Erythroblast (primary cell): ENCODE data around the gene DPH2.

ENCODE experiments used
- DNase-seq, 2 experiments: peaks; one replicate each; lab custom pipeline; 2025; lab: John Stamatoyannopoulos, UW
- GATA1 ChIP-seq: IDR thresholded peaks from 2 replicates; pipeline ENCODE4 v1.6.1; 2011; ENCODE audit warnings: low read depth, mild to moderate bottlenecking, control low read depth, low read length, moderate library complexity
- POLR2A ChIP-seq: IDR thresholded peaks from 2 replicates; pipeline ENCODE4 v1.6.1; 2011; ENCODE audit warnings: mild to moderate bottlenecking, low read length

DPH2 gene

GRCh38 chr1:43991200-43991475 lies 21.3 kb downstream of the DPH2 start:
- DNase-seq: no peak
- TF ChIP-seq POLR2A: no peak
- TF ChIP-seq GATA1: no peak

GRCh38 chr1:43991476-43992231 lies 21.8 kb downstream of the DPH2 start, which contains the start of gene CCDC24:
TSS of gene CCDC24 (plus strand) at chr1:43991599. CDS start at chr1:43991879, 280 bp downstream.
- peak; percentile 25 for TF ChIP-seq POLR2A
- no peak for TF ChIP-seq GATA1
- peak; percentile 78 to 83 for DNase-seq

GRCh38 chr1:43992232-43992995 lies 22.6 kb downstream of the DPH2 start:
- no peak for DNase-seq
- no peak for TF ChIP-seq GATA1
- TF ChIP-seq POLR2A: no peak

GRCh38 chr1:43993206-43993914 lies 23.6 kb downstream of the DPH2 start:
- TF ChIP-seq GATA1: no peak
- no peak for TF ChIP-seq POLR2A

GRCh38 chr1:43994071-43994470 lies 24.3 kb downstream of the DPH2 start:
- TF ChIP-seq GATA1 (no peak), POLR2A (no peak)
- no peak for DNase-seq

More at GRCh38 chr1:43993206-43993914, 23.6 kb downstream of the DPH2 start:
- DNase-seq: no peak

- DNase-seq: peak; percentile 77 to 78
- TF ChIP-seq GATA1: no peak
- no peak for TF ChIP-seq POLR2A
Measured at GRCh38 chr1:43994794-43995790, 25.3 kb downstream of the DPH2 start.

- TF ChIP-seq GATA1 (no peak), POLR2A (no peak)
Measured at GRCh38 chr1:43995984-43996732, 26.3 kb downstream of the DPH2 start.

GRCh38 chr1:43996733-43997115 lies 26.9 kb downstream of the DPH2 start:
- DNase-seq: no peak

More at GRCh38 chr1:43995984-43996732, 26.3 kb downstream of the DPH2 start:
- no peak for DNase-seq

GRCh38 chr1:43997295-43997999 lies 27.6 kb downstream of the DPH2 start:
- no peak for TF ChIP-seq POLR2A
- TF ChIP-seq GATA1: no peak
- DNase-seq: no peak

More at GRCh38 chr1:43996733-43997115, 26.9 kb downstream of the DPH2 start:
- TF ChIP-seq GATA1: no peak
- TF ChIP-seq POLR2A: no peak

GRCh38 chr1:43998000-43998378 lies 28.2 kb downstream of the DPH2 start:
- DNase-seq: no peak
- TF ChIP-seq POLR2A (no peak), GATA1 (no peak)

GRCh38 chr1:43999455-43999854 lies 29.6 kb downstream of the DPH2 start:
- DNase-seq: no peak
- no peak for TF ChIP-seq POLR2A
- TF ChIP-seq GATA1: no peak

- DNase-seq: no peak
- TF ChIP-seq GATA1: no peak
- no peak for TF ChIP-seq POLR2A
Measured at GRCh38 chr1:44000122-44000665, 30.4 kb downstream of the DPH2 start.

GRCh38 chr1:44002165-44002564 lies 32.4 kb downstream of the DPH2 start:
- TF ChIP-seq GATA1 (no peak), POLR2A (no peak)
- DNase-seq: no peak
